Sigmoid colon (tissue), 7 donors: ENCODE measurements around the gene STK38. TPM values are rescaled to one million over a fixed set of nuclear protein-coding genes. Genes with fewer than 3 reads are reported as not detected.

Source experiments
- DNase-seq: peaks from one replicate; pipeline ENCODE4 v3.0.0-alpha.2; 2019
- H3K27ac ChIP-seq, 4 donors: fragments of 200-600 bp; sonication (generic); one replicate each; pipeline ENCODE4 v1.5.1; 2016 to 2019; ENCODE audit warnings: mild to moderate bottlenecking in 1 of 4
- H3K27me3 ChIP-seq, 3 donors: fragments of 200-600 bp; sonication (generic); one replicate each; pipeline ENCODE4 v1.5.1; 2019; ENCODE audit warnings: mild to moderate bottlenecking in 1 of 3
- H3K36me3 ChIP-seq, 4 donors: fragments of 200-600 bp; sonication (generic); one replicate each; pipeline ENCODE4 v1.5.1; 2016 to 2019
- H3K4me1 ChIP-seq, 4 donors: fragments of 200-600 bp; sonication (generic); one replicate each; pipeline ENCODE4 v1.5.1; 2017 to 2019
- H3K4me3 ChIP-seq, 4 donors: fragments of 200-600 bp; sonication (generic); one replicate each; pipeline ENCODE4 v1.5.1; 2017 to 2019; ENCODE audit warnings: mild to moderate bottlenecking in 2 of 4, moderate library complexity in 1 of 4
- H3K9me3 ChIP-seq, 4 donors: fragments of 200-600 bp in 3 of 4; sonication (generic) in 3 of 4; one replicate each; pipeline versions ENCODE4 v1.5.1 to v1.6.1; 2013 to 2019
- CTCF ChIP-seq, 4 experiments: fragments of 450-650 bp in 3 of 4; fragments of 200-600 bp in 1 of 4; IDR thresholded peaks; one replicate each; pipeline ENCODE4 v1.5.1; 2016 to 2019; ENCODE audit warnings: antibody characterized with exemption in 4 of 4, mild to moderate bottlenecking in 3 of 4, moderate library complexity in 2 of 4
- EP300 ChIP-seq, 4 donors: sonication (generic); formaldehyde crosslinking; IDR thresholded peaks; one replicate each; pipeline ENCODE4 v1.6.1; 2017; ENCODE audit warnings: antibody characterized with exemption in 4 of 4
- POLR2A ChIP-seq, 2 donors: fragments of 450-650 bp; IDR thresholded peaks; one replicate each; pipeline ENCODE4 v1.6.1; 2016; ENCODE audit warnings: antibody characterized with exemption in 2 of 2, mild to moderate bottlenecking in 2 of 2, moderate library complexity in 2 of 2
- POLR2AphosphoS5 ChIP-seq, 4 donors: sonication (generic); formaldehyde crosslinking; IDR thresholded peaks; one replicate each; pipeline ENCODE4 v1.6.1; 2017; ENCODE audit warnings: antibody characterized with exemption in 4 of 4
- WGBS, 2 donors: extraction: QIAGEN DNeasy Blood & Tissue Kit; methylation state at CpG; one replicate each; pipeline ENCODE4 v1.1.7; 2013; 5-methylcytosine and 5-hydroxymethylcytosine counted together
- intact Hi-C: fragments of 100-400 bp; cut with DNase I; formaldehyde crosslinking; loops from one replicate; pipeline ENCODE4 v1.15.1; 2023
- polyA plus RNA-seq, 3 donors: library from polyadenylated mRNA; stranded (reverse); fragments of 200-250 nt; gene quantifications; one replicate each; pipeline ENCODE4 v1.2.3, GENCODE V29; 2013
- total RNA-seq, 4 donors: library from RNA; depleted of rRNA; stranded (reverse); fragments of >200 nt; gene quantifications; one replicate each; pipeline ENCODE4 v1.1.0, GENCODE V29; 2016
- donor health status: healthy with polysubstance abuse.
- donor health status: Bipolar disorder and iron deficiency.
- donor health status: healthy.

The STK38 gene
- total and polyA plus RNA-seq, 7 donors, result 25.8 to 47.8 (median 36.0) TPM

GRCh38 chr6:36556281-36556680, 9.0 kb upstream of the STK38 start:
- WGBS, 2 donors, result 88 to 89% methylated on average over 5 of the region's 5 CpGs
- TF ChIP-seq POLR2A (IDR thresholded peaks at IDR 0.05) (no peak), CTCF (IDR thresholded peaks at IDR 0.05) (no peak), EP300 (IDR thresholded peaks at IDR 0.05) (no peak), POLR2AphosphoS5 (IDR thresholded peaks at IDR 0.05) (no peak)

GRCh38 chr6:36555750-36556252, 8.5 kb upstream of the STK38 start:
- Histone ChIP-seq H3K9me3 (no peaks in the 10 kb centered on the region), H3K4me3 (no peak overlapping the region), H3K27me3 (no peaks in the 10 kb centered on the region), H3K27ac (peak overlapping the region in 1 of 4 donors; percentile 61), H3K36me3 (no peaks in the 10 kb centered on the region), H3K4me1 (peaks cover 0 to 7% (median 5%) of the 10 kb centered on the region in 4 donors)
- WGBS, 2 donors, result 38 to 63% methylated on average over 1 of the region's 1 CpG
- intact Hi-C loops, result no loop called here
- no peak for DNase-seq
- TF ChIP-seq EP300 (IDR thresholded peaks at IDR 0.05) (no peak), CTCF (IDR thresholded peaks at IDR 0.05) (no peak), POLR2AphosphoS5 (IDR thresholded peaks at IDR 0.05) (no peak), POLR2A (IDR thresholded peaks at IDR 0.05) (no peak)

More at GRCh38 chr6:36556281-36556680, 9.0 kb upstream of the STK38 start:
- no peak overlapping the region for H3K4me3 ChIP-seq
- peaks cover 0 to 7% (median 5%) of the 10 kb centered on the region in 4 donors for H3K4me1 ChIP-seq
- no peak for DNase-seq
- no peaks in the 10 kb centered on the region for H3K9me3 ChIP-seq
- no peak overlapping the region for H3K27ac ChIP-seq
- no peaks in the 10 kb centered on the region for H3K27me3 ChIP-seq
- intact Hi-C loops, result no loop called here
- no peaks in the 10 kb centered on the region for H3K36me3 ChIP-seq

GRCh38 chr6:36550473-36551000, 3.3 kb upstream of the STK38 start:
- no peaks in the 10 kb centered on the region for H3K36me3 ChIP-seq
- H3K9me3 ChIP-seq, result no peaks in the 10 kb centered on the region
- WGBS, 2 donors, result 74 to 87% methylated on average over 1 of the region's 1 CpG
- no peak for DNase-seq
- no peak overlapping the region for H3K4me3 ChIP-seq
- no peaks in the 10 kb centered on the region for H3K27me3 ChIP-seq
- H3K4me1 ChIP-seq, result peaks cover 0 to 20% (median 17%) of the 10 kb centered on the region in 4 donors
- no peak overlapping the region for H3K27ac ChIP-seq
- intact Hi-C loops, result no loop called here
- TF ChIP-seq EP300 (IDR thresholded peaks at IDR 0.05), result no peak
- TF ChIP-seq POLR2A (IDR thresholded peaks at IDR 0.05), result no peak
- no peak for TF ChIP-seq CTCF (IDR thresholded peaks at IDR 0.05)
- TF ChIP-seq POLR2AphosphoS5 (IDR thresholded peaks at IDR 0.05), result no peak

GRCh38 chr6:36548401-36548743, 1.1 kb upstream of the STK38 start:
- H3K27ac ChIP-seq, result no peak overlapping the region
- H3K9me3 ChIP-seq, result no peaks in the 10 kb centered on the region
- intact Hi-C loops, result loop anchor here (5.0 kb wide), 1 partner anchor 106 kb away; the partner anchor contains the start of genes KCTD20 and PXT1
- no peak overlapping the region for H3K4me3 ChIP-seq
- TF ChIP-seq EP300 (IDR thresholded peaks at IDR 0.05) (no peak), POLR2AphosphoS5 (IDR thresholded peaks at IDR 0.05) (no peak), POLR2A (IDR thresholded peaks at IDR 0.05) (no peak), CTCF (IDR thresholded peaks at IDR 0.05) (no peak)
- H3K4me1 ChIP-seq, result peaks cover 0 to 37% (median 32%) of the 10 kb centered on the region in 4 donors
- H3K27me3 ChIP-seq, result no peaks in the 10 kb centered on the region
- no peak for DNase-seq
- H3K36me3 ChIP-seq, result no peaks in the 10 kb centered on the region
- WGBS, 2 donors, result 90 to 93% methylated on average over 2 of the region's 2 CpGs
